ENCODE measurements around the gene ZGLP1.

The ZGLP1 gene

GRCh38 chr19:10292789-10293636 is 16.6 kb downstream of the ZGLP1 start:
- H3K27ac Mint-ChIP-seq = peak overlapping the region; percentile 67
- peaks cover 78% of the 10 kb centered on the region for H3K4me1 Mint-ChIP-seq (ENCODE audit: low read depth)
- H3K9me3 Mint-ChIP-seq = no peaks in the 10 kb centered on the region
- peak overlapping the region; percentile 73 for H3K4me3 Mint-ChIP-seq
- intact Hi-C loops (cut with micrococcal nuclease) = loop anchor here (5.0 kb wide), 1 partner anchor 39 kb away; the partner anchor contains the start of gene RAVER1
- H3K27me3 Mint-ChIP-seq = peaks cover 70% of the 10 kb centered on the region
- H3K36me3 Mint-ChIP-seq (ENCODE audit: low read depth) = peaks cover 19% of the 10 kb centered on the region

DNA sequence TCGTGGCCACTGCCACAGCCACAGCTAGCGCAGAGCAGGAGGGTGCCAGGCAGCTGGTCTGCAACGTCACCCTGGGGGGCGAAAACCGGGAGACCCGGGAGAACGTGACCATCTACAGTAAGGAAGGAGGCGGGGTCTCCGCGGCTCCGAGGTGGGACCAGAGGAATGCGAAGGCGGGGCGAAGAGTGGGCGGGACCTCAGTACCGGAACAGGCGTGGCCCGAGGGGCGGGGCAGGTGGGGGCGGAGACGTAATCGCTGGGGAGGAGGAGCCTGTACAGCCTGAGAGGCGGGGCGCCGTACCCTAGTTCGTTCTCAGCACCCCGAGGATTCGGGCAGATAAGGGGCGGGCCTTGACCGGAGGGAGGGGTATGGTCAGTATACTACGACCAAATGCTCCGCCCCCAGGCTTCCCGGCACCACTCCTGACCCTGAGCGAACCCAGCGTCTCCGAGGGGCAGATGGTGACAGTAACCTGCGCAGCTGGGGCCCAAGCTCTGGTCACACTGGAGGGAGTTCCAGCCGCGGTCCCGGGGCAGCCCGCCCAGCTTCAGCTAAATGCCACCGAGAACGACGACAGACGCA is 17.3 kb downstream of the ZGLP1 start:
- peak overlapping the region; percentile 67 for H3K27ac Mint-ChIP-seq
- H3K36me3 Mint-ChIP-seq (ENCODE audit: low read depth) = peaks cover 19% of the 10 kb centered on the region
- H3K9me3 Mint-ChIP-seq = no peaks in the 10 kb centered on the region
- peaks cover 70% of the 10 kb centered on the region for H3K27me3 Mint-ChIP-seq
- H3K4me3 Mint-ChIP-seq = peak overlapping the region; percentile 73
- intact Hi-C loops (cut with micrococcal nuclease) = loop anchor here (5.0 kb wide), 1 partner anchor 40 kb away; the partner anchor contains the start of gene RAVER1
- H3K4me1 Mint-ChIP-seq (ENCODE audit: low read depth) = peaks cover 85% of the 10 kb centered on the region

DNA sequence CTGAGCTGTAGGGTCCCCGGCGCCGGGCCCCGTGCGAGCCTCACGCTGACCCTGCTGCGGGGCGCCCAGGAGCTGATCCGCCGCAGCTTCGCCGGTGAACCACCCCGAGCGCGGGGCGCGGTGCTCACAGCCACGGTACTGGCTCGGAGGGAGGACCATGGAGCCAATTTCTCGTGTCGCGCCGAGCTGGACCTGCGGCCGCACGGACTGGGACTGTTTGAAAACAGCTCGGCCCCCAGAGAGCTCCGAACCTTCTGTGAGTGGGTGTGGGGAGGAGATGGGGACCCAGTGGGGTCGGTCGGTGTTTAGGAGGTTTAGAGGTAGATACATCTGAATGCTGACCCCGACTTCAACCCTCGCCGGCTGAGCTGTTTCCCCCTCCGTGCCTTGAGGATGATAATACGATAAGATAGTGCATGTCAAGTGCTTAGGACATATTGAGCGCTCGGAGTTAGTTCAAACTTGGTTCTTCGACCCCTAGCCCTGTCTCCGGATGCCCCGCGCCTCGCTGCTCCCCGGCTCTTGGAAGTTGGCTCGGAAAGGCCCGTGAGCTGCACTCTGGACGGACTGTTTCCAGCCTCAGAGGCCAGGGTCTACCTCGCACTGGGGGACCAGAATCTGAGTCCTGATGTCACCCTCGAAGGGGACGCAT is 17.9 kb downstream of the ZGLP1 start:
- peaks cover 19% of the 10 kb centered on the region for H3K36me3 Mint-ChIP-seq (ENCODE audit: low read depth)
- H3K27ac Mint-ChIP-seq = peak overlapping the region; percentile 67
- H3K4me3 Mint-ChIP-seq = peak overlapping the region; percentile 73
- H3K27me3 Mint-ChIP-seq = peaks cover 67% of the 10 kb centered on the region
- no peaks in the 10 kb centered on the region for H3K9me3 Mint-ChIP-seq
- intact Hi-C loops (cut with micrococcal nuclease) = loop anchor here (5.0 kb wide), 1 partner anchor 41 kb away; the partner anchor contains the start of gene RAVER1
- H3K4me1 Mint-ChIP-seq (ENCODE audit: low read depth) = peaks cover 91% of the 10 kb centered on the region

DNA sequence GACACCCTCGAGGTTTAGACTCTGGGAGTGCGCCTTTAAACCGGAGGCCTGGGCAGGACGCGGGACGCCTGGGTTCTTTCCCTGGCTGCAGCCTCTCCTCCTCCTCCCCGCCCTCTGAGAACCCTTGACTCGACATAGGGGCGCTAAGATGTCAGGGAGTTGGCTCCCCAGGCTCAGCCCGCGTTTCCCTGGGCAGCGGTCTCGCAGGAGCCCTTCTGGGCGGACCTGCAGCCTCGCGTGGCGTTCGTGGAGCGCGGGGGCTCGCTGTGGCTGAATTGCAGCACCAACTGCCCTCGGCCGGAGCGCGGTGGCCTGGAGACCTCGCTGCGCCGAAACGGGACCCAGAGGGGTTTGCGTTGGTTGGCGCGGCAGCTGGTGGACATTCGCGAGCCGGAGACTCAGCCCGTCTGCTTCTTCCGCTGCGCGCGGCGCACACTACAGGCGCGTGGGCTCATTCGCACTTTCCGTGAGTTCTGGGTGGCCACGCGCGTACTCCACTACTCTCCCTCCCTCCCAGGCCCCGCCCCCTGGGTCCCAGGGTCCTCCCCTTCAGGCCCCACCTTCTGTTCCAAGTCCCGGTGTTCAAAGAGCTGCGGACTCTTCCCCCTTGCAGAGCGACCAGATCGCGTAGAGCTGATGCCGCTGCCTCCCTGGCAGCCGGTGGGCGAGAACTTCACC is 18.6 kb downstream of the ZGLP1 start:
- peak overlapping the region; percentile 67 for H3K27ac Mint-ChIP-seq
- intact Hi-C loops (cut with micrococcal nuclease) = loop anchor here (5.0 kb wide), 1 partner anchor 41 kb away; the partner anchor contains the start of gene RAVER1
- H3K27me3 Mint-ChIP-seq = peaks cover 65% of the 10 kb centered on the region
- H3K9me3 Mint-ChIP-seq = no peaks in the 10 kb centered on the region
- H3K36me3 Mint-ChIP-seq (ENCODE audit: low read depth) = peaks cover 24% of the 10 kb centered on the region
- peaks cover 97% of the 10 kb centered on the region for H3K4me1 Mint-ChIP-seq (ENCODE audit: low read depth)
- peak overlapping the region; percentile 73 for H3K4me3 Mint-ChIP-seq

GRCh38 chr19:10290357-10290875 is 19.2 kb downstream of the ZGLP1 start:
- peaks cover 59% of the 10 kb centered on the region for H3K27me3 Mint-ChIP-seq
- intact Hi-C loops (cut with micrococcal nuclease) = loop anchor here (5.0 kb wide), 1 partner anchor 42 kb away; the partner anchor contains the start of gene RAVER1
- peaks cover 97% of the 10 kb centered on the region for H3K4me1 Mint-ChIP-seq (ENCODE audit: low read depth)
- H3K9me3 Mint-ChIP-seq = no peaks in the 10 kb centered on the region
- H3K36me3 Mint-ChIP-seq (ENCODE audit: low read depth) = peaks cover 30% of the 10 kb centered on the region
- peak overlapping the region; percentile 67 for H3K27ac Mint-ChIP-seq
- H3K4me3 Mint-ChIP-seq = peak overlapping the region; percentile 73

DNA sequence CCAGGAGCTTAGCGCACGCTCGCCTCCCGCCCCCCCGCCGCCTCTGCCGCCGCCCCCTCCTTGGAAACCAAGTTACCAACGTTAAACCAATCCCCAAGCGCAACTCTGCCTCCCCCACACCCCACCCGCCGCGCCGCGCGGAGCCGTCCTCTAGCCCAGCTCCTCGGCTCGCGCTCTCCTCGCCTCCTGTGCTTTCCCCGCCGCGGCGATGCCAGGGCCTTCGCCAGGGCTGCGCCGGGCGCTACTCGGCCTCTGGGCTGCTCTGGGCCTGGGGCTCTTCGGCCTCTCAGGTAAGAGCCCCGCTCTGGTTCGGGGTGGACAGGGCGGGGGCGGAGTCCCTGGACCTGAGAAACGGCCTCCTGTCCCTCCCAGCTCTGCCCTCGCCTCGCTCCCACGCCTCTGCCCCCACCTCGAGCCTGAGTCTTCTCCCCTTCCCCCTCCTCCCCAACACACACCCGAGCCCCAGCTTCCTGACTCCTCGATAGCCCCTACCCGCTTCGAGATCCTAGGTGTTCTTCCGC is 19.7 kb downstream of the ZGLP1 start, which contains the start of gene ICAM5:
TSS of gene ICAM5 (plus strand) at position 117 of the 521 bp plus-strand sequence. CDS start at position 209, 92 bp downstream.
- Mint-ChIP-seq H3K27ac (peak within 1 kb of the TSS; percentile 67), H3K4me3 (peak within 1 kb of the TSS; percentile 73), H3K27me3 (peaks cover 54% of the 10 kb centered on the region), H3K4me1 (ENCODE audit: low read depth) (peaks cover 97% of the 10 kb centered on the region), H3K9me3 (no peaks in the 10 kb centered on the region), H3K36me3 (ENCODE audit: low read depth) (peaks cover 36% of the 10 kb centered on the region)
- intact Hi-C loops (cut with micrococcal nuclease) = loop anchor here (5.0 kb wide), 1 partner anchor 42 kb away; the partner anchor contains the start of gene RAVER1

DNA sequence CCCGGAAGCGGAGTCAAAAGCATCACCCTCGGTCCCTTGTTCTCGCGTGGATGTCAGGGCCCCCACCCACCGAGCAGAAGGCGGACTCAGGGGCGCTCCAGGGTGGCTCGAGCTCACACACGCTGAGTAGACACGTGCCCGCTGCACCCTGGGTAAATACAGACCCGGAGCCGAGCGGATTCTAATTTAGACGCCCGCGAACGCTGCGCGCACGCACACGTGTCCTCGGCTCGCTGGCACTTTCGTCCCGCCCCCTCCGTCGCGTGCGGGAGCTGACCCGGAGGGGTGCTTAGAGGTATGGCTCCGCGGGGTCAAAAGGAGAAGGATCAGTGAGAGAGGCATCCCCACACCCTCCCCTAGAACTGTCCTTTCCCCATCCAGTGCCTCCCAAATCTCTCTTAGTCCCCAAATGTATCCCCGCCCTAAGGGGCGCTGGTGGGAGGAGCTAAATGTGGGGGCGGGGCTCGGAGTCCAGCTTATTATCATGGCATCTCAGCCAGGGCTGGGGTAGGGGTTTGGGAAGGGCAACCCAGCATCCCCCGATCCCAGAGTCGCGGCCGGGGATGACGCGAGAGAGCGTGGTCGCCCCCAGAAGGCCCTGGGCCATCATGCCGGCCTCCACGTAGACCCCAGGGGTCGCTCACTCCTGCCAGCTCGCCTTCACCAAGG is 20.3 kb downstream of the ZGLP1 start:
- Mint-ChIP-seq H3K4me1 (ENCODE audit: low read depth) (peaks cover 97% of the 10 kb centered on the region), H3K36me3 (ENCODE audit: low read depth) (peaks cover 38% of the 10 kb centered on the region), H3K4me3 (peak overlapping the region; percentile 73), H3K27me3 (peaks cover 48% of the 10 kb centered on the region), H3K27ac (peak overlapping the region; percentile 67), H3K9me3 (no peaks in the 10 kb centered on the region)
- intact Hi-C loops (cut with micrococcal nuclease) = no loop called here

- H3K36me3 Mint-ChIP-seq (ENCODE audit: low read depth) = peaks cover 38% of the 10 kb centered on the region
- intact Hi-C loops (cut with micrococcal nuclease) = no loop called here
Measured at GRCh38 chr19:10288662-10289166, 20.9 kb downstream of the ZGLP1 start.

DNA sequence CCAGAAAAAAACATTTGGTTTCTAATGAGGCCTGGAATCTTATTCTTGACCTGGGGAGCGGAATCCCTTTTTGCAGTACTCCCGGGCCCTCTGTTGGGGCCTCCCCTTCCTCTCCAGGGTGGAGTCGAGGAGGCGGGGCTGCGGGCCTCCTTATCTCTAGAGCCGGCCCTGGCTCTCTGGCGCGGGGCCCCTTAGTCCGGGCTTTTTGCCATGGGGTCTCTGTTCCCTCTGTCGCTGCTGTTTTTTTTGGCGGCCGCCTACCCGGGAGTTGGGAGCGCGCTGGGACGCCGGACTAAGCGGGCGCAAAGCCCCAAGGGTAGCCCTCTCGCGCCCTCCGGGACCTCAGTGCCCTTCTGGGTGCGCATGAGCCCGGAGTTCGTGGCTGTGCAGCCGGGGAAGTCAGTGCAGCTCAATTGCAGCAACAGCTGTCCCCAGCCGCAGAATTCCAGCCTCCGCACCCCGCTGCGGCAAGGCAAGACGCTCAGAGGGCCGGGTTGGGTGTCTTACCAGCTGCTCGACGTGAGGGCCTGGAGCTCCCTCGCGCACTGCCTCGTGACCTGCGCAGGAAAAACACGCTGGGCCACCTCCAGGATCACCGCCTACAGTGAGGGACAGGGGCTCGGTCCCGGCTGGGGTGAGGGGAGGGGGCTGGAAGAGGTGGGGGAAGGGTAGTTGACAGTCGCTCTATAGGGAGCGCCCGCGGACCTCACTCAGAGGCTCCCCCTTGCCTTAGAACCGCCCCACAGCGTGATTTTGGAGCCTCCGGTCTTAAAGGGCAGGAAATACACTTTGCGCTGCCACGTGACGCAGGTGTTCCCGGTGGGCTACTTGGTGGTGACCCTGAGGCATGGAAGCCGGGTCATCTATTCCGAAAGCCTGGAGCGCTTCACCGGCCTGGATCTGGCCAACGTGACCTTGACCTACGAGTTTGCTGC is 22.5 kb downstream of the ZGLP1 start, which contains the start of gene ICAM4:
TSS of gene ICAM4 (plus strand) at position 153 of the 935 bp plus-strand sequence. CDS start at position 211, 58 bp downstream.
- no peaks in the 10 kb centered on the region for H3K9me3 Mint-ChIP-seq
- peak within 1 kb of the TSS; percentile 81 for H3K27ac Mint-ChIP-seq
- peaks cover 32% of the 10 kb centered on the region for H3K27me3 Mint-ChIP-seq
- H3K4me1 Mint-ChIP-seq (ENCODE audit: low read depth) = peaks cover 89% of the 10 kb centered on the region
- H3K4me3 Mint-ChIP-seq = peak within 1 kb of the TSS; percentile 71
- H3K36me3 Mint-ChIP-seq (ENCODE audit: low read depth) = peaks cover 45% of the 10 kb centered on the region
- intact Hi-C loops (cut with micrococcal nuclease) = no loop called here

More at GRCh38 chr19:10288662-10289166, 20.9 kb downstream of the ZGLP1 start:
- H3K9me3 Mint-ChIP-seq = no peaks in the 10 kb centered on the region
- peaks cover 97% of the 10 kb centered on the region for H3K4me1 Mint-ChIP-seq (ENCODE audit: low read depth)
- H3K4me3 Mint-ChIP-seq = peak overlapping the region; percentile 73
- H3K27me3 Mint-ChIP-seq = peaks cover 42% of the 10 kb centered on the region
- H3K27ac Mint-ChIP-seq = peak overlapping the region; percentile 67

- no peaks in the 10 kb centered on the region for H3K9me3 Mint-ChIP-seq
- peak overlapping the region; percentile 81 for H3K27ac Mint-ChIP-seq
- H3K36me3 Mint-ChIP-seq (ENCODE audit: low read depth) = peaks cover 62% of the 10 kb centered on the region
- peaks cover 73% of the 10 kb centered on the region for H3K4me1 Mint-ChIP-seq (ENCODE audit: low read depth)
- intact Hi-C loops (cut with micrococcal nuclease) = no loop called here
- H3K27me3 Mint-ChIP-seq = peaks cover 17% of the 10 kb centered on the region
- H3K4me3 Mint-ChIP-seq = peak overlapping the region; percentile 41
Measured at GRCh38 chr19:10285393-10285792, 24.2 kb downstream of the ZGLP1 start.

DNA sequence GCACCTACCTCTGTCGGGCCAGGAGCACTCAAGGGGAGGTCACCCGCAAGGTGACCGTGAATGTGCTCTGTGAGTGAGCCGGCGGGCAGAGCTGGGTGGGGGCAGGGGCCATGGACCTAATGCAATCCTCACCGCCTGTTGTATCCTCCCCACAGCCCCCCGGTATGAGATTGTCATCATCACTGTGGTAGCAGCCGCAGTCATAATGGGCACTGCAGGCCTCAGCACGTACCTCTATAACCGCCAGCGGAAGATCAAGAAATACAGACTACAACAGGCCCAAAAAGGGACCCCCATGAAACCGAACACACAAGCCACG is 24.7 kb downstream of the ZGLP1 start:
- Mint-ChIP-seq H3K36me3 (ENCODE audit: low read depth) (peaks cover 66% of the 10 kb centered on the region), H3K4me3 (no peak overlapping the region), H3K4me1 (ENCODE audit: low read depth) (peaks cover 73% of the 10 kb centered on the region), H3K27ac (peak overlapping the region; percentile 81), H3K9me3 (no peaks in the 10 kb centered on the region), H3K27me3 (peaks cover 12% of the 10 kb centered on the region)
- intact Hi-C loops (cut with micrococcal nuclease) = no loop called here
